HepG2 (cell line): ENCODE results near the gene BMP2. TPM values are rescaled to one million over a fixed set of nuclear protein-coding genes. Genes with fewer than 3 reads are reported as not detected.

Experiments
- ATAC-seq: fragments of 200-7000 bp; cut with Tn5 transposase; 3 replicates; pipeline ENCODE4 v1.9.1; 2020; ENCODE audit warnings: mild to moderate bottlenecking, moderate library complexity
- BruUV-seq: library from RNA; stranded (reverse); fragments of 400-500 nt; replicated peaks from 2 replicates; lab custom pipeline; 2021; lab: Mats Ljungman, UMichigan
- CTCF ChIA-PET: fragments of 300-600 bp; formaldehyde crosslinking; extraction: SDS; loops from one replicate; lab custom pipeline; 2021; ENCODE audit warnings: low total read pairs, inconsistent platforms, low intra/inter-chr PET ratio; lab: Yijun Ruan, JAX
- POLR2A ChIA-PET: fragments of 350-600 bp; sonication (Branson Sonifier 250); formaldehyde crosslinking; loops from one replicate; lab custom pipeline; 2020; ENCODE audit warnings: antibody characterized with exemption, inconsistent platforms; lab: Yijun Ruan, JAX
- DNase-seq: peaks from one replicate; pipeline ENCODE4 v3.0.0-alpha.2; 2015; ENCODE audit warnings: low spot score
- FAIRE-seq: peaks from 3 replicates; lab custom pipeline; 2011; peaks lifted over from hg19 to GRCh38; lab: Jason Lieb, UNC
- H2AFZ ChIP-seq: one replicate; pipeline ENCODE4 v1.6.1; 2011; ENCODE audit warnings: low read length, inconsistent platforms
- H3K27ac ChIP-seq: fragments of 300-600 bp; 3 replicates; pipeline ENCODE4 v1.8.0; 2011; ENCODE audit warnings: mixed run types, mild to moderate bottlenecking, mixed read lengths, low read length, inconsistent platforms; ENCODE audit not compliant: insufficient read depth; ENCODE audit errors: extremely low read length
- H3K27me3 ChIP-seq, 2 experiments: fragments of 200-600 bp in 1 of 2; 2 replicates in 1 of 2; 3 replicates in 1 of 2; pipeline versions ENCODE4 v1.6.0 to v1.8.0; 2011; ENCODE audit warnings: low read length in 2 of 2, mild to moderate bottlenecking in 2 of 2, moderate library complexity in 2 of 2, inconsistent platforms in 1 of 2; ENCODE audit not compliant: insufficient read depth in 2 of 2, control insufficient read depth in 1 of 2
- H3K36me3 ChIP-seq, 2 experiments: fragments of 200-600 bp in 1 of 2; replicated peaks in 1 of 2; 2 replicates in 1 of 2; 3 replicates in 1 of 2; pipeline versions ENCODE4 v1.5.1 to v1.8.0; 2011; ENCODE audit warnings: low read length in 2 of 2, inconsistent platforms in 1 of 2; ENCODE audit not compliant: insufficient read depth in 2 of 2, control insufficient read depth in 1 of 2
- H3K4me1 ChIP-seq: 2 replicates; pipeline ENCODE4 v1.5.1; 2012; ENCODE audit warnings: low read length, inconsistent platforms; ENCODE audit not compliant: insufficient read depth
- H3K4me2 ChIP-seq: 2 replicates; pipeline ENCODE4 v1.6.0; 2011; ENCODE audit warnings: low read depth, low read length, inconsistent platforms
- H3K4me3 ChIP-seq, 3 experiments: fragments of 200-600 bp in 1 of 3; sonication (generic), shearing (Covaris generic) in 1 of 3; replicated peaks in 1 of 3; 2 replicates each; pipeline ENCODE4 v1.5.1; 2011 to 2016; ENCODE audit warnings: low read length in 3 of 3, inconsistent platforms in 2 of 3, low read depth in 2 of 3, mild to moderate bottlenecking in 2 of 3, control low read depth in 1 of 3, mixed read lengths in 1 of 3; ENCODE audit not compliant: insufficient read depth in 1 of 3
- H3K79me2 ChIP-seq: one replicate; pipeline ENCODE4 v1.6.1; 2011; ENCODE audit warnings: low read length, inconsistent platforms; ENCODE audit not compliant: insufficient read depth
- H3K9ac ChIP-seq: 2 replicates; pipeline ENCODE4 v1.6.0; 2011; ENCODE audit warnings: mild to moderate bottlenecking, low read depth, low read length, inconsistent platforms; ENCODE audit not compliant: insufficient read depth
- H3K9me3 ChIP-seq: 2 replicates; pipeline ENCODE4 v1.5.1; 2012; ENCODE audit warnings: mild to moderate bottlenecking, low read length
- H4K20me1 ChIP-seq: 2 replicates; pipeline ENCODE4 v1.6.0; 2011; ENCODE audit warnings: inconsistent platforms, mild to moderate bottlenecking, low read length, moderate library complexity; ENCODE audit not compliant: insufficient read depth
- CEBPB ChIP-seq: IDR thresholded peaks from 2 replicates; pipeline ENCODE4 v1.6.1; 2011; ENCODE audit warnings: low read depth, low read length, improper control_type of control experiment, borderline replicate concordance
- CEBPG ChIP-seq: IDR thresholded peaks from 2 replicates; pipeline ENCODE4 v1.6.1; 2016
- HNF4G ChIP-seq, 2 experiments: sonication (generic) in 1 of 2; formaldehyde crosslinking in 1 of 2; IDR thresholded peaks; 2 replicates each; pipeline versions ENCODE4 v1.4.0 to v1.6.1; 2011 to 2020; ENCODE audit warnings: borderline replicate concordance in 2 of 2, low read depth in 2 of 2, mild to moderate bottlenecking in 2 of 2, low read length in 1 of 2, missing genetic modification reagents in 1 of 2, moderate library complexity in 1 of 2
- MED13 ChIP-seq: sonication (generic); formaldehyde crosslinking; IDR thresholded peaks from 2 replicates; pipeline ENCODE4 v1.5.0; 2020; ENCODE audit warnings: missing genetic modification reagents
- STAT6 ChIP-seq: sonication (generic); formaldehyde crosslinking; IDR thresholded peaks from 2 replicates; pipeline ENCODE4 v1.4.0; 2020; ENCODE audit warnings: missing genetic modification reagents, mild to moderate bottlenecking, borderline replicate concordance
- WGBS: methylation state at CpG from one replicate; pipeline ENCODE4 v1.1.6; 2017; ENCODE audit warnings: low lambda C conversion rate; 5-methylcytosine and 5-hydroxymethylcytosine counted together
- in situ Hi-C: cut with HindIII; loops from 2 replicates; pipeline ENCODE4 v1.10.0; 2017; ENCODE audit warnings: low pct_unique_long_range_greater_than_20kb; ENCODE audit not compliant: extremely low pct_ligation_motif_present
- intact Hi-C: fragments of 100-400 bp; cut with micrococcal nuclease; formaldehyde crosslinking; loops from one replicate; pipeline ENCODE4 v1.10.0; 2022; ENCODE audit not compliant: unreplicated experiment
- polyA plus RNA-seq, 8 experiments: library from polyadenylated mRNA; depleted of rRNA in 3 of 8; stranded (reverse) in 7 of 8; unstranded in 1 of 8; fragments of >200 nt; fragmentation: Illumina TruSeq in 4 of 8; extraction: Trizol in 4 of 8; gene quantifications; 2 replicates each; pipeline versions ENCODE4 v1.2.1 to v1.2.3, GENCODE V29; 2011 to 2016; ENCODE audit warnings: low read depth in 4 of 8, missing spikeins in 1 of 8, mixed read lengths in 1 of 8; ENCODE audit not compliant: insufficient read depth in 1 of 8
- total RNA-seq, 5 experiments: library from RNA; depleted of rRNA; stranded (reverse); fragments of >200 nt; fragmentation: Illumina TruSeq; extraction: Trizol; gene quantifications; 2 replicates each; pipeline ENCODE4 v1.2.3, GENCODE V29; 2016; ENCODE audit warnings: low read depth in 1 of 5

BMP2 gene
- total and polyA plus RNA-seq, 2 of the 13 experiments (the other 11 are each of a cell fraction or from before 2014, with no cell fraction given) = 0.02 to 0.03 TPM

DNA sequence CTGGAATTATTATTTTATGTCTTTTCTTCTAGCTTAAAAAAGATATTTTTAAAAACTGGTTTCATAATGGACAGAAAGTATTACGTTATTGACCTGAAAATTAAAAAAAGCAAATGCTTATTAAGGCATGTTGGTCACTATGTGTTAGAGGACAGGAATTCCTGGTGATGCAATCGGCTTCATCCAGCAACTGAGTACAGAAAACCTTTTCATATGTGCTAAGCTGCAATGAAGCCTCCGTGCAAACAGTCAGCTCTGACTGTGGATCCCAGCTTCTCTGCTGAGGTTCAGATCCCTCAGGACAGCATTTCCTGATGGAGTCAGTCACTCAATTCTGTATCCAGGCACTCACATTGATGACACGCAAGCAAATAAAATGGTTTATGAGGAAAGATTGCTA is 22.7 kb upstream of the BMP2 start:
- in situ Hi-C loops = no loop called here
- WGBS = 27% methylated on average over 4 of the region's 4 CpGs
- H3K9ac ChIP-seq = no peak overlapping the region
- H3K36me3 ChIP-seq = no peaks in the 10 kb centered on the region
- intact Hi-C loops = no loop called here
- no peaks in the 10 kb centered on the region for H3K4me1 ChIP-seq
- TF ChIP-seq CEBPG (peak; percentile 62), HNF4G (IDR thresholded peaks at IDR 0.05; ENCODE audit: borderline replicate concordance, low read depth, low read length) (no peak), HNF4G (CRISPR knock-in tag; IDR thresholded peaks at IDR 0.05; ENCODE audit: borderline replicate concordance, low read depth) (no peak), CEBPB (peak; percentile 81; the same call in 1 of the 2 replicates), MED13 (CRISPR knock-in tag) (no peak), STAT6 (CRISPR knock-in tag) (no peak)
- no TSS peak for BruUV-seq
- H3K9me3 ChIP-seq = no peaks in the 10 kb centered on the region
- no peak overlapping the region for H3K27ac ChIP-seq
- H4K20me1 ChIP-seq = no peaks in the 10 kb centered on the region
- FAIRE-seq = no peak
- no peak overlapping the region for H3K4me2 ChIP-seq
- no peaks in the 10 kb centered on the region for H3K79me2 ChIP-seq
- ATAC-seq = no peak
- no peak overlapping the region for H3K4me3 ChIP-seq
- ChIA-PET CTCF (no interaction called here), POLR2A (no interaction called here)
- DNase-seq = no peak
- peaks cover 0 to 2% of the 10 kb centered on the region in 2 experiments; a peak in 1 of 5 replicates for H3K27me3 ChIP-seq
- H2AFZ ChIP-seq = no peak overlapping the region
